ENCODE results near the gene ZNF438.

The ZNF438 gene

GRCh38 chr10:30806850-30807249 lies 224.8 kb downstream of the ZNF438 start:
- Histone ChIP-seq H3K4me3 (ENCODE audit: low read depth, low read length) (no peak overlapping the region), H3K36me3 (no peaks in the 10 kb centered on the region), H3K27me3 (no peaks in the 10 kb centered on the region), H3K9me3 (no peaks in the 10 kb centered on the region), H3K4me1 (no peaks in the 10 kb centered on the region)
- TF ChIP-seq CTCF (IDR thresholded peaks at IDR 0.05; ENCODE audit: low read depth, low read length), result no peak
- DNase-seq, result no peak

- no peak for TF ChIP-seq CTCF (IDR thresholded peaks at IDR 0.05; ENCODE audit: low read depth, low read length)
Observed at GRCh38 chr10:30805061-30805460, 226.6 kb downstream of the ZNF438 start.

DNA sequence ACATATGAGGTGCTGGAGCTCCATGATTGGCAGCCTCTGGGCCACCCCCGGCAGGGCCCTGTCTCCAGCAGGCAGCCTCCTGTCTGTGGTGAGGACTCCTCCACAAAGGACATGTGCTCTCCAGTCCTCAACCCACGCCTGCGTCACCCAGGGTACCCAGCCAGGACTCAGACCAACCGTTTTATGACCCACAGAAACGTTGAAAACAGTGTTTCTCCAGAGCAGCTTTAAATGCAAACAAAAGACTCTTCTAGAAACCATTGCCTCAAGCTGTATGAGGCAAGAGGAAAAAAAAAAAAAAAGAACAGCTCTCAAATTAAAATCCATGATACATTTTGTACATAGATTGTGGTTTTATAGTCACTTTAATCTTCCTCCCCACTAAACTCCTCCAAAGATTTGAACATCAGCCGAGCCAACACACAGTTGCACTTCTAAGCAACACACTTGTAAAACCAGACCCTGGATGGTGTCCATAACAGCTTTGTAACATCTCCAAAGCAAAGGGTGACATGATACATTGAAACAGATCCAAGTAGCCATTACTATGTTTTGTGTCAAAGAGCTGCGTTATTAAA lies 227.1 kb downstream of the ZNF438 start:
- H3K36me3 ChIP-seq, result no peaks in the 10 kb centered on the region
- no peaks in the 10 kb centered on the region for H3K27me3 ChIP-seq
- TF ChIP-seq CTCF (IDR thresholded peaks at IDR 0.05; ENCODE audit: low read depth, low read length), result no peak
- H3K4me3 ChIP-seq (ENCODE audit: low read depth, low read length), result no peak overlapping the region
- no peaks in the 10 kb centered on the region for H3K4me1 ChIP-seq
- DNase-seq, result no peak
- H3K9me3 ChIP-seq, result no peaks in the 10 kb centered on the region

More at GRCh38 chr10:30805061-30805460, 226.6 kb downstream of the ZNF438 start:
- DNase-seq, result no peak
- H3K4me1 ChIP-seq, result no peaks in the 10 kb centered on the region
- H3K27me3 ChIP-seq, result no peaks in the 10 kb centered on the region
- H3K4me3 ChIP-seq (ENCODE audit: low read depth, low read length), result no peak overlapping the region
- no peaks in the 10 kb centered on the region for H3K36me3 ChIP-seq
- H3K9me3 ChIP-seq, result no peaks in the 10 kb centered on the region

- Histone ChIP-seq H3K36me3 (no peaks in the 10 kb centered on the region), H3K4me1 (no peaks in the 10 kb centered on the region), H3K9me3 (no peaks in the 10 kb centered on the region), H3K27me3 (no peaks in the 10 kb centered on the region), H3K4me3 (ENCODE audit: low read depth, low read length) (no peak overlapping the region)
- DNase-seq, result no peak
- TF ChIP-seq CTCF (IDR thresholded peaks at IDR 0.05; ENCODE audit: low read depth, low read length), result no peak
Observed at GRCh38 chr10:30803892-30804322, 227.8 kb downstream of the ZNF438 start.

GRCh38 chr10:30803058-30803457 lies 228.6 kb downstream of the ZNF438 start:
- Histone ChIP-seq H3K9me3 (no peaks in the 10 kb centered on the region), H3K36me3 (no peaks in the 10 kb centered on the region), H3K4me1 (no peaks in the 10 kb centered on the region), H3K27me3 (no peaks in the 10 kb centered on the region), H3K4me3 (ENCODE audit: low read depth, low read length) (no peak overlapping the region)
- no peak for TF ChIP-seq CTCF (IDR thresholded peaks at IDR 0.05; ENCODE audit: low read depth, low read length)
- DNase-seq, result no peak

DNA sequence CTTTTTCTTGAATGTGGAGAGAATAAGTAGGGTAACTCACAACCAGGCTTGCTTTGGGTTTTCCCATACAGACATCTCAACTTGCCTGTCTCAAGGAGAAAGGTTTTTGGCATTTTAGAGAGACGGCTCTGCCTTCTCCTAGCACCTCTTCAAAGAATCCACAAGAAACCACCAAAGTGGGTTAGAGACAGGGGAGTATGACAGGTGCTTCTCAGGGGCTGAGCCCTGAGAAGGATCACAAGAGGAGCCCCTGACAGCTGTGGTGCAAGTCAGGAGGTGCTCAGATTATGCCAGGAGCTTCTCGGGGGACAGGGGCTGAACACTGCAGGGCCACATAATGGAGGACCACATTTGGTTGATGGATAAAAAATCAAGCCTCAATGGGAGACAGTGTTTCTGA lies 231.3 kb downstream of the ZNF438 start:
- Histone ChIP-seq H3K9me3 (no peaks in the 10 kb centered on the region), H3K4me3 (ENCODE audit: low read depth, low read length) (no peak overlapping the region), H3K27me3 (no peaks in the 10 kb centered on the region), H3K4me1 (no peaks in the 10 kb centered on the region), H3K36me3 (no peaks in the 10 kb centered on the region)
- no peak for TF ChIP-seq CTCF (IDR thresholded peaks at IDR 0.05; ENCODE audit: low read depth, low read length)
- DNase-seq, result no peak

Measured in BE2C (cell line).